Measurements from ENCODE around the gene CFAP119.

The CFAP119 gene

GRCh38 chr16:30773826-30774225, 12.0 kb upstream of the CFAP119 start:
- no peak overlapping the region for H2AFZ ChIP-seq (ENCODE audit: low read depth, low read length)
- H3K4me1 ChIP-seq (ENCODE audit: insufficient read depth, low read length) = peaks cover 25% of the 10 kb centered on the region
- ATAC-seq (ENCODE audit: insufficient read depth, low read depth) = no peak
- H3K27me3 ChIP-seq (ENCODE audit: insufficient read depth, low read length, poor library complexity) = no peaks in the 10 kb centered on the region
- no peak overlapping the region for H3K4me3 ChIP-seq (ENCODE audit: low read depth in 1 of 2, low read length in 2 of 2)
- DNase-seq = no peak
- no peak for TF ChIP-seq CTCF (IDR thresholded peaks at IDR 0.05; ENCODE audit: borderline replicate concordance, extremely low read depth, low read length, poor library complexity, severe bottlenecking)
- TF ChIP-seq EZH2 (IDR thresholded peaks at IDR 0.05; ENCODE audit: borderline replicate concordance, low read depth, low read length, severe bottlenecking) = no peak
- H3K36me3 ChIP-seq (ENCODE audit: insufficient read depth, low read length) = peaks cover 58% of the 10 kb centered on the region
- peaks cover 15% of the 10 kb centered on the region for H3K79me2 ChIP-seq (ENCODE audit: insufficient read depth, low read length)
- H4K20me1 ChIP-seq (ENCODE audit: insufficient read depth, low read length) = peaks cover 21% of the 10 kb centered on the region
- no peaks in the 10 kb centered on the region for H3K9me3 ChIP-seq (ENCODE audit: insufficient read depth, low read length, severe bottlenecking)
- H3K4me2 ChIP-seq (ENCODE audit: insufficient read depth, low read length) = no peak overlapping the region
- no peak overlapping the region for H3K9ac ChIP-seq (ENCODE audit: low read depth, low read length)
- no peak overlapping the region for H3K27ac ChIP-seq (ENCODE audit: low read length)

GRCh38 chr16:30771726-30772125, 9.9 kb upstream of the CFAP119 start:
- no peak overlapping the region for H3K27ac ChIP-seq (ENCODE audit: low read length)
- H3K9me3 ChIP-seq (ENCODE audit: insufficient read depth, low read length, severe bottlenecking) = no peaks in the 10 kb centered on the region
- no peak overlapping the region for H3K4me2 ChIP-seq (ENCODE audit: insufficient read depth, low read length)
- no peaks in the 10 kb centered on the region for H3K27me3 ChIP-seq (ENCODE audit: insufficient read depth, low read length, poor library complexity)
- H3K79me2 ChIP-seq (ENCODE audit: insufficient read depth, low read length) = peaks cover 10% of the 10 kb centered on the region
- H3K36me3 ChIP-seq (ENCODE audit: insufficient read depth, low read length) = peaks cover 79% of the 10 kb centered on the region
- H3K4me3 ChIP-seq (ENCODE audit: low read depth in 1 of 2, low read length in 2 of 2) = no peak overlapping the region
- H4K20me1 ChIP-seq (ENCODE audit: insufficient read depth, low read length) = peaks cover 16% of the 10 kb centered on the region
- H2AFZ ChIP-seq (ENCODE audit: low read depth, low read length) = no peak overlapping the region
- peaks cover 20% of the 10 kb centered on the region for H3K4me1 ChIP-seq (ENCODE audit: insufficient read depth, low read length)
- H3K9ac ChIP-seq (ENCODE audit: low read depth, low read length) = no peak overlapping the region
- no peak for ATAC-seq (ENCODE audit: insufficient read depth, low read depth)
- DNase-seq = no peak
- TF ChIP-seq CTCF (IDR thresholded peaks at IDR 0.05; ENCODE audit: borderline replicate concordance, extremely low read depth, low read length, poor library complexity, severe bottlenecking) (no peak), EZH2 (IDR thresholded peaks at IDR 0.05; ENCODE audit: borderline replicate concordance, low read depth, low read length, severe bottlenecking) (no peak)

- peaks cover 5% of the 10 kb centered on the region for H3K79me2 ChIP-seq (ENCODE audit: insufficient read depth, low read length)
- H3K9me3 ChIP-seq (ENCODE audit: insufficient read depth, low read length, severe bottlenecking) = no peaks in the 10 kb centered on the region
- peaks cover 19% of the 10 kb centered on the region; the same call in 1 of the 2 replicates for H4K20me1 ChIP-seq (ENCODE audit: insufficient read depth, low read length)
- H3K4me3 ChIP-seq (ENCODE audit: low read depth in 1 of 2, low read length in 2 of 2) = no peak overlapping the region
- ATAC-seq (ENCODE audit: insufficient read depth, low read depth) (no peak), DNase-seq (no peak)
- no peak overlapping the region for H2AFZ ChIP-seq (ENCODE audit: low read depth, low read length)
- no peak for TF ChIP-seq CTCF (IDR thresholded peaks at IDR 0.05; ENCODE audit: borderline replicate concordance, extremely low read depth, low read length, poor library complexity, severe bottlenecking)
- TF ChIP-seq EZH2 (IDR thresholded peaks at IDR 0.05; ENCODE audit: borderline replicate concordance, low read depth, low read length, severe bottlenecking) = no peak
- H3K9ac ChIP-seq (ENCODE audit: low read depth, low read length) = no peak overlapping the region
- peaks cover 2% of the 10 kb centered on the region for H3K4me1 ChIP-seq (ENCODE audit: insufficient read depth, low read length)
- no peak overlapping the region for H3K4me2 ChIP-seq (ENCODE audit: insufficient read depth, low read length)
- peaks cover 97% of the 10 kb centered on the region for H3K36me3 ChIP-seq (ENCODE audit: insufficient read depth, low read length)
- H3K27me3 ChIP-seq (ENCODE audit: insufficient read depth, low read length, poor library complexity) = no peaks in the 10 kb centered on the region
- H3K27ac ChIP-seq (ENCODE audit: low read length) = no peak overlapping the region
These were observed 7.7 kb upstream of the CFAP119 start for GRCh38 chr16:30769379-30770089.
